ENCODE results near the gene C6orf62.
"Not testable (repeated sequence)": the region's sequence is repeated elsewhere in the genome, so short reads cannot be mapped to it uniquely, and the experiment has no call there.

The C6orf62 gene

DNA sequence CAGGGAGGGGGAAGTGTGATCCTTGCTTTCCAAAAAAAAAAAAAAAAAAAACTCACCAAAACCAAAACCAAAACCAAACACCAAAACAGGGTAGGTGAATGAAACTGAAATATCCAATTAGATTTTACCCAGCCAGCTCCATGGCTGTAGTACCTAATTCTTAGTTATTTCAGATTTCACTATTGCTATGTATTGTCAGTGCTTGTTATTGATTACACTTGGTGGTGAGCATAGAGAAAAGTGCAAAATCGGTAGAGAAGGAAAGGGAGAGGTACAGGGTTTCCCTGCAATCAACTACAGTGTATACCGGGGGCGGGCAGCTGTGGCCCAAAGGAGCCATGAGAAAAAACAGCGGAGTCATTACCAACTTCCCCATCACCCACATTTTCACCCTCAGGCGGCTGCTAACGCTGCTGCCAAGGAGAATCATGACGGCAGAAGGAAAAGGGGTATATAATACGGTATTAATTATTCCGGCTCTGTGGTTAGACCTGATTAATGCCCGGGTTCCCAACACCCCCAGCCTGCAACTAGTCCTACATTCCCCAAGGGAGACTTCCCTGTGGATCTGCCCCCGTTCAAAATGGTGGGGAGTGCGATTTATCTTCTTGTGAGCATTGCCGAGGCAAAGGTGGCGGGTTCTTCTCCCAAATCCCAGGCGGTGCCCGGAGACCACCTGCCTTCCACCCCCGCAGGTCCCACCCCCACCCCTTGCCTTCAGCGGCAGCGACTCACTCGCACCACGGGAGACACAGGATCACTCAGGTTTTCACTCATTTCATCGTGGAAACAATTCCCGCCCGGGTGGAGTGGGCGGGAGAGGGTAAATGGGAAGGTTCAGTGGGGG, at the start of gene C6orf62:
Gene C6orf62, minus strand, starts transcription at position 30 of the 847 bp plus-strand sequence. CDS start 486 bp downstream, outside the sequence.
- peaks cover 25% of the 10 kb centered on the region for H3K4me1 ChIP-seq (ENCODE audit: low read length)
- H3K27me3 ChIP-seq (ENCODE audit: low read depth, low read length), result no peaks in the 10 kb centered on the region
- H3K27ac ChIP-seq (ENCODE audit: low read length), result peak within 1 kb of the TSS; percentile 97
- peaks cover 39% of the 10 kb centered on the region for H3K36me3 ChIP-seq (replicated peaks; ENCODE audit: low read depth, low read length)
- H2AFZ ChIP-seq (ENCODE audit: low read depth, low read length), result no peak within 1 kb of the TSS
- peak within 1 kb of the TSS; percentile 82 for H3K4me2 ChIP-seq (ENCODE audit: low read length)
- peak within 1 kb of the TSS; percentile 100 for H3K9ac ChIP-seq (ENCODE audit: low read length)
- TF ChIP-seq, protein P1, sequence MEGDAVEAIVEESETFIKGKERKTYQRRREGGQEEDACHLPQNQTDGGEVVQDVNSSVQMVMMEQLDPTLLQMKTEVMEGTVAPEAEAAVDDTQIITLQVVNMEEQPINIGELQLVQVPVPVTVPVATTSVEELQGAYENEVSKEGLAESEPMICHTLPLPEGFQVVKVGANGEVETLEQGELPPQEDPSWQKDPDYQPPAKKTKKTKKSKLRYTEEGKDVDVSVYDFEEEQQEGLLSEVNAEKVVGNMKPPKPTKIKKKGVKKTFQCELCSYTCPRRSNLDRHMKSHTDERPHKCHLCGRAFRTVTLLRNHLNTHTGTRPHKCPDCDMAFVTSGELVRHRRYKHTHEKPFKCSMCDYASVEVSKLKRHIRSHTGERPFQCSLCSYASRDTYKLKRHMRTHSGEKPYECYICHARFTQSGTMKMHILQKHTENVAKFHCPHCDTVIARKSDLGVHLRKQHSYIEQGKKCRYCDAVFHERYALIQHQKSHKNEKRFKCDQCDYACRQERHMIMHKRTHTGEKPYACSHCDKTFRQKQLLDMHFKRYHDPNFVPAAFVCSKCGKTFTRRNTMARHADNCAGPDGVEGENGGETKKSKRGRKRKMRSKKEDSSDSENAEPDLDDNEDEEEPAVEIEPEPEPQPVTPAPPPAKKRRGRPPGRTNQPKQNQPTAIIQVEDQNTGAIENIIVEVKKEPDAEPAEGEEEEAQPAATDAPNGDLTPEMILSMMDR (IDR thresholded peaks at IDR 0.05; ENCODE audit: low read depth, low read length), result no peak
- TF ChIP-seq EZH2phosphoT487 (IDR thresholded peaks at IDR 0.05; ENCODE audit: low read depth), result no peak
- peaks cover 46% of the 10 kb centered on the region for H4K20me1 ChIP-seq (ENCODE audit: insufficient read depth, low read length)
- peak within 1 kb of the TSS; percentile 100 for H3K4me3 ChIP-seq (ENCODE audit: low read length)
- H3K79me2 ChIP-seq (ENCODE audit: low read length), result peaks cover 63% of the 10 kb centered on the region
- H3K9me3 ChIP-seq (ENCODE audit: insufficient read depth, low read length), result no peaks in the 10 kb centered on the region

DNA sequence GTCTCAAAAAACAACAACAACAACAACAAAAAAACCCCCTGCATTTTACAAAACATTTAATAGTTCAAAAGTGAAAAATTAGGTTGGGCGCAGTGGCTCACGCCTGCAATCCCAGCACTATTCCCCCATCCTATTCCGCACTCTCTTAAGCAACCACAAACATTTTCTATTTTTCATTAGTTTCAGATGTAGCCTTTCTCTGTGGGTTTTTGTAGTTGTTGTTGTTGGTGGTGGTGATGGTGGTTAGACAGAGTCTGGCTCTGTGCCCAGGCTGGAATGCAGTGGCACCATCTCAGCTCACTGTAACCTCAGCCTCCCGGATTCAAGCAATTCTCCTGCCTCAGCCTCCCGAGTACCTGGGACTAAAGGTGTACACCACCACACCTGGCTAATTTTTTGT, 49.4 kb upstream of the C6orf62 start:
- H3K36me3 ChIP-seq (replicated peaks; ENCODE audit: low read depth, low read length), result no peaks in the 10 kb centered on the region
- no peak overlapping the region for H3K4me2 ChIP-seq (ENCODE audit: low read length)
- no peak overlapping the region for H3K9ac ChIP-seq (ENCODE audit: low read length)
- H3K27me3 ChIP-seq (ENCODE audit: low read depth, low read length), result no peaks in the 10 kb centered on the region
- H3K79me2 ChIP-seq (ENCODE audit: low read length), result no peaks in the 10 kb centered on the region
- TF ChIP-seq, protein P1 (IDR thresholded peaks at IDR 0.05; ENCODE audit: low read depth, low read length), result no peak
- no peak for TF ChIP-seq EZH2phosphoT487 (IDR thresholded peaks at IDR 0.05; ENCODE audit: low read depth)
- H2AFZ ChIP-seq (ENCODE audit: low read depth, low read length), result no peak overlapping the region
- H3K4me1 ChIP-seq (ENCODE audit: low read length), result no peaks in the 10 kb centered on the region
- H4K20me1 ChIP-seq (ENCODE audit: insufficient read depth, low read length), result no peaks in the 10 kb centered on the region
- H3K9me3 ChIP-seq (ENCODE audit: insufficient read depth, low read length), result no peaks in the 10 kb centered on the region
- no peak overlapping the region for H3K4me3 ChIP-seq (ENCODE audit: low read length)
- H3K27ac ChIP-seq (ENCODE audit: low read length), result no peak overlapping the region

DNA sequence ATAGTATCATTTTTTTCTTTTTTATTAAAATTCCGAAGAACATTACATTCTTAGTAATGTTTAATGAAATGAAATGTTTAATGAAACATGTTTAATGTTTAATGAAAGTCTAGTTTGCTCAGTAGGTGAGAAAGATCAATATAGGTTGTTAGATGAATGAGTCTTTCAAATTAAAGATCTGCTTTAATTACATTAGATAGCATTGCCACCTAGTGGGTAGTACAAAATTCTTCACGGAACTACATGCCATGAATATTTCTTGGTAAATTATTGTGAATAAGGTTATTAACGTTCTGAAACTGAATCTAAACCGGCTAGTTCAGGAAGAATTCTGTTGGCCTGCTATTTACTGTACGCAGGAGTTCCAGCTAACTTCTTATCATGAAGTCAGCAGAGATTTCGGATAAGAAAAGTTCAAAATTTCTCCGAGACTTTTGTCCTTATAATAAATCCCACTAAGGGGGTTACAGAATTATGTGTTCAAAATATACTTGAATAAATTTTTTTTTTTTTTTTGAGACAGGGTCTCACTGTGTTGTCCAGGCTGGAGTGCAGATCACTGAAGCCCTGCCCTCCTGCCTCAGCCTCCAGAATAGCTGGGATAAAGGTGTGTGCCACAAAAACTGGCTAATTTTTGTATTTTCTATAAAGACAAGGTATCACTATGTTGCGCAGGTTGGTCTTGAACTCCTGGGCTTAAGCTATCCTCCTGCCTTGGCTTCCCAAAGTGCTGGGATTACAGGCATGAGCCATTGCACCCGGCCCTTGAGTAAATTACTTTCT, 47.9 kb upstream of the C6orf62 start:
- Histone ChIP-seq H3K27ac (ENCODE audit: low read length) (no peak overlapping the region), H3K9ac (ENCODE audit: low read length) (peak overlapping the region; percentile 15; the same call in 1 of the 2 replicates), H3K4me3 (ENCODE audit: low read length) (peak overlapping the region; percentile 60), H3K4me1 (ENCODE audit: low read length) (peaks cover 2% of the 10 kb centered on the region), H3K27me3 (ENCODE audit: low read depth, low read length) (no peaks in the 10 kb centered on the region), H3K4me2 (ENCODE audit: low read length) (peak overlapping the region; percentile 65), H3K79me2 (ENCODE audit: low read length) (no peaks in the 10 kb centered on the region), H4K20me1 (ENCODE audit: insufficient read depth, low read length) (no peaks in the 10 kb centered on the region), H2AFZ (ENCODE audit: low read depth, low read length) (peak overlapping the region; percentile 59), H3K36me3 (replicated peaks; ENCODE audit: low read depth, low read length) (no peaks in the 10 kb centered on the region), H3K9me3 (ENCODE audit: insufficient read depth, low read length) (no peaks in the 10 kb centered on the region)
- TF ChIP-seq EZH2phosphoT487 (IDR thresholded peaks at IDR 0.05; ENCODE audit: low read depth), result no peak
- TF ChIP-seq, protein P1 (IDR thresholded peaks at IDR 0.05; ENCODE audit: low read depth, low read length), result peak; percentile 58

DNA sequence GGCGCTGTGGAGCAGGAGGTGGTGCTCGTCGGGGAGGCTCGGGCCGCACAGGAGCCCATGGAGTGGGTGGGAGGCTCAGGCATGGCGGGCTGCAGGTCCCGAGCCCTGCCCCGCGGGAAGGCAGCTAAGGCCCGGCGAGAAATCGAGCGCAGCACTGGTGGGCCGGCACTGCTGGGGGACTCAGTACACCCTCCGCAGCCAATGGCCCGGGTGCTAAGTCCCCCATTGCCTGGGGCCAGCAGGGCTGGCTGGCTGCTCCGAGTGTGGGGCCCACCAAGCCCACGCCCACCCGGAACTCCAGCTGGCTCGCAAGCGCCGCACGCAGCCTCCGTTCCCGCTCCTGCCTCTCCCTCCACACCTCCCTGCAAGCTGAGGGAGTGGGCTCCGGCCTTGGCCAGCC, 47.0 kb upstream of the C6orf62 start:
- not testable (repeated sequence) for H2AFZ ChIP-seq (ENCODE audit: low read depth, low read length); H3K79me2 ChIP-seq (ENCODE audit: low read length); H3K4me3 ChIP-seq (ENCODE audit: low read length); H3K4me1 ChIP-seq (ENCODE audit: low read length); H3K27ac ChIP-seq (ENCODE audit: low read length); H3K9ac ChIP-seq (ENCODE audit: low read length); H3K27me3 ChIP-seq (ENCODE audit: low read depth, low read length); H4K20me1 ChIP-seq (ENCODE audit: insufficient read depth, low read length); H3K36me3 ChIP-seq (replicated peaks; ENCODE audit: low read depth, low read length); H3K9me3 ChIP-seq (ENCODE audit: insufficient read depth, low read length); H3K4me2 ChIP-seq (ENCODE audit: low read length)

GRCh38 chr6:24764833-24765828, 46.2 kb upstream of the C6orf62 start:
- not testable (repeated sequence) for H3K4me1 ChIP-seq (ENCODE audit: low read length); H3K79me2 ChIP-seq (ENCODE audit: low read length); H3K27me3 ChIP-seq (ENCODE audit: low read depth, low read length); H4K20me1 ChIP-seq (ENCODE audit: insufficient read depth, low read length); H3K4me3 ChIP-seq (ENCODE audit: low read length); H3K9ac ChIP-seq (ENCODE audit: low read length); H3K9me3 ChIP-seq (ENCODE audit: insufficient read depth, low read length); H3K36me3 ChIP-seq (replicated peaks; ENCODE audit: low read depth, low read length); H3K4me2 ChIP-seq (ENCODE audit: low read length); H2AFZ ChIP-seq (ENCODE audit: low read depth, low read length); H3K27ac ChIP-seq (ENCODE audit: low read length)
